Fibroblast of mammary gland (primary cell): ENCODE data around the gene RNF17.

ENCODE experiments used
- DNase-seq: peaks from one replicate; pipeline ENCODE4 v3.0.0-alpha.2; 2010; ENCODE audit warnings: low read depth
- H3K4me3 ChIP-seq: 2 replicates; pipeline ENCODE4 v1.5.1; 2011; ENCODE audit warnings: low read depth, mild to moderate bottlenecking, low read length, moderate library complexity; ENCODE audit not compliant: control insufficient read depth
- CTCF ChIP-seq: conservative IDR thresholded peaks from 2 replicates; pipeline ENCODE4 v1.5.1; 2011; ENCODE audit warnings: low read depth, low read length, inconsistent platforms; ENCODE audit not compliant: control insufficient read depth, insufficient read depth

Gene RNF17

GRCh38 chr13:24763596-24764275 lies at the start of gene RNF17:
Gene RNF17 (plus strand): TSS chr13:24764169. CDS start chr13:24764204, 35 bp downstream.
- TF ChIP-seq CTCF, result no peak
- DNase-seq, result no peak
- no peak within 1 kb of the TSS for H3K4me3 ChIP-seq

GRCh38 chr13:24716011-24716410 lies 48.0 kb upstream of the RNF17 start:
- no peak for DNase-seq
- no peak overlapping the region for H3K4me3 ChIP-seq
- no peak for TF ChIP-seq CTCF

- no peak for TF ChIP-seq CTCF
- DNase-seq, result no peak
- no peak overlapping the region for H3K4me3 ChIP-seq
Observed at GRCh38 chr13:24716446-24716845, 47.5 kb upstream of the RNF17 start.

- no peak for TF ChIP-seq CTCF
- DNase-seq, result no peak
Observed at GRCh38 chr13:24717217-24717616, 46.8 kb upstream of the RNF17 start.

GRCh38 chr13:24718192-24718965 lies 45.6 kb upstream of the RNF17 start:
- H3K4me3 ChIP-seq, result no peak overlapping the region
- no peak for DNase-seq
- no peak for TF ChIP-seq CTCF

More at GRCh38 chr13:24717217-24717616, 46.8 kb upstream of the RNF17 start:
- no peak overlapping the region for H3K4me3 ChIP-seq

GRCh38 chr13:24719139-24719538 lies 44.8 kb upstream of the RNF17 start:
- H3K4me3 ChIP-seq, result no peak overlapping the region
- TF ChIP-seq CTCF, result no peak
- no peak for DNase-seq
